ENCODE results near the gene AMOT. TPM values are rescaled to one million over a fixed set of nuclear protein-coding genes. Genes with fewer than 3 reads are reported as not detected.

AMOT gene
- polyA plus RNA-seq, 6 donors from 2014 or later = 2.4 to 4.3 (median 2.9) TPM

DNA sequence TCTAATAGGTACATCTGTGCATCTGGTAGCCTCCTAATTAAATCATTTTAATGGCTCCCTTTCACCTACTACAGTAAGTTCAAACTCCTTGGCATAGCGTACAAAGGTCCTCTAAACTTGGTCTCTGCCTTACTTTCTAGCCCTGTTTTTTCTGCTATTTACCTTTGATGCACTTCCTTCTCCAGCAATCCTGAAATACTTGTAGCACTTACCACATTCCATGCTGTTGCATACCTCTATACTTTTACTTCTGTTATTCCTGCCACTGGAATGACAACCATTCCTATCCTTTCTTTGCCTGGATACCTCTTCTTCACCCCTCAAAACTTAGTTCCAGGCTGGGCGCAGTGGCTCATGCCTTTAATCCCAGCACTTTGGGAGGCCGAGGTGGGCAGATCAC lies 104.3 kb downstream of the AMOT start:
- DNase-seq = no peak
- Mint-ChIP-seq H3K9me3 (peaks cover 0 to 3% (median 1%) of the 10 kb centered on the region in 7 donors), H3K27me3 (peaks cover 0 to 8% (median 0%) of the 10 kb centered on the region in 3 donors), H3K36me3 (no peaks in the 10 kb centered on the region), H3K27ac (peak overlapping the region in 1 of 6 donors; percentile 1), H3K4me1 (peaks cover 6 to 15% (median 13%) of the 10 kb centered on the region in 3 donors), H3K4me3 (no peak overlapping the region)
- no peak for ATAC-seq (ENCODE audit: low read depth in 2 of 2)

DNA sequence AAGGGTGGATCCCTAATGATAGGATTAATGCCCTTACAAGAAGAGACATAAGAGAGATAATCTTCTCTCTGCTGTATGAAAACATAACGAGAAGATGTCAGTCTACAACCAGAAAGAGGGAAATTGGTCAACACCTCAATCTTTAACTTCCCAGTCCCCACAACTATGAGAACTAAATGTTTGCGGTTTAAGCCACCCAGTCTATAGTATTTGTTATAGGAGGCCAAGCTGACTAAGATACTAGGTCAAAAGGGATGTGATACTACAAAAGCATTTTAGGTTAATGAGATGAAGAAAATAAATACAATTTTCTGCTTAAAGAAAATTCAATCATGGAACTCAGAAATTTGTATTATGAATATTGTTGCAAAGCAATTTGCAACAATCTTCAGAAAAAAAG lies 105.5 kb downstream of the AMOT start:
- no peak overlapping the region for H3K4me3 Mint-ChIP-seq
- H3K27ac Mint-ChIP-seq = no peak overlapping the region
- peaks cover 0 to 8% (median 0%) of the 10 kb centered on the region in 3 donors for H3K27me3 Mint-ChIP-seq
- ATAC-seq (ENCODE audit: low read depth in 2 of 2) (no peak), DNase-seq (no peak)
- H3K4me1 Mint-ChIP-seq = peaks cover 6 to 15% (median 13%) of the 10 kb centered on the region in 3 donors
- H3K9me3 Mint-ChIP-seq = peaks cover 0 to 3% (median 2%) of the 10 kb centered on the region in 7 donors
- no peaks in the 10 kb centered on the region for H3K36me3 Mint-ChIP-seq

DNA sequence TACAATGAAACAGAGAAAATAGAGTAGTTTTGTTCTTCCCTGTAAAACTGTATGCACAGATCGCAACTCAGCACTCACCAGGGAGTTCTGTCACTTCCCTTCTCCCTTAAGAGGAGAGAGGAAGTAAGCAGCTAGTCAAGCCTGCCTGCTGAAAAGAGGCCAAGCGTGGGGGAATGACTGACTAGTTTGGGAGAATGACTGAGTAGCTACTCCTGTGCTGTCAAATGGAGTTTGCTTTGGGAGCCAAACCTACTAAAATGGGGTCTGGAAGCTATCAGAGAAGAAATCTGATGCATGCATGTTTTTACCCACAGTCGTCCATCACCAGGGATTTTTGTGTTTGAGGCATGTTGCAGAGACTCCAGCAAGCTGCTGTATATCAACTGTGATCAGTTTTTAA lies 106.3 kb downstream of the AMOT start:
- Mint-ChIP-seq H3K36me3 (no peaks in the 10 kb centered on the region), H3K4me3 (peak overlapping the region in 7 of 8 donors; percentile 23 to 81 (median 55)), H3K27me3 (peaks cover 0 to 8% (median 0%) of the 10 kb centered on the region in 3 donors), H3K4me1 (peaks cover 6 to 15% (median 13%) of the 10 kb centered on the region in 3 donors), H3K9me3 (peaks cover 0 to 3% (median 2%) of the 10 kb centered on the region in 7 donors), H3K27ac (peak overlapping the region in 5 of 6 donors; percentile 38 to 89 (median 84))
- ATAC-seq (ENCODE audit: low read depth in 2 of 2) (peak; percentile 32 to 60), DNase-seq (no peak)

DNA sequence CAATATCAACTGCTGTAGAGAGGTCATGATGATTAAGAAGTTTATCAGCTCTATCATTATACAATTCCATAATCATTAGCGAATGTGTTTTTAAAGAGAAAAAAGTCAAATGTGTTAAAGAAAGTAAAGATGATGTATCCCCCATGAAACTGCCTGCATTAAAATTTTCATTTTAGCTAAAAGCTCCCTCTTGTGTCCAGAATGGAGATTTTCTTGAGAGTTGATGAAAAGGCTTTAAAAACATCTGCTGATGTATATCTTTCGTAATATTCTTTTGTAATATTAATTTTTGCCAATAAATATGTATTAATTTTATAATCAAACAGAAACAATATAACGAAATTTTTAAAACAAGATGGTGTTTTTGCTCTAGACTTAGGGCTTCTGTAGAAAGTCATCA lies 108.8 kb downstream of the AMOT start:
- DNase-seq = no peak
- Mint-ChIP-seq H3K4me1 (peaks cover 6 to 15% (median 13%) of the 10 kb centered on the region in 3 donors), H3K36me3 (no peaks in the 10 kb centered on the region), H3K27ac (no peak overlapping the region), H3K27me3 (no peaks in the 10 kb centered on the region), H3K9me3 (peaks cover 0 to 3% (median 2%) of the 10 kb centered on the region in 7 donors), H3K4me3 (no peak overlapping the region)
- no peak for ATAC-seq (ENCODE audit: low read depth in 2 of 2)

Other genes starting within 250 kb of the AMOT start
- under 1 TPM in 1 of 6 donors, not detected in 5; 0.18 TPM for gene LHFPL1, start 160.9 kb downstream of the AMOT start, polyA plus RNA-seq (ENCODE audit: low read depth in 6 of 6)